Testis (tissue), 3 donors: ENCODE results near the gene FCER1G. TPM values are rescaled to one million over a fixed set of nuclear protein-coding genes. Genes with fewer than 3 reads are reported as not detected.
"Not testable (repeated sequence)": the region's sequence is repeated elsewhere in the genome, so short reads cannot be mapped to it uniquely, and the experiment has no call there.

Experiments
- DNase-seq: peaks from one replicate; pipeline ENCODE4 v3.0.0-alpha.2; 2019
- H3K27ac ChIP-seq, 2 donors: fragments of 200-600 bp; sonication (generic); one replicate each; pipeline ENCODE4 v1.5.1; 2019
- H3K27me3 ChIP-seq: fragments of 200-600 bp; sonication (generic); one replicate; pipeline ENCODE4 v1.5.1; 2019
- H3K36me3 ChIP-seq: fragments of 200-600 bp; sonication (generic); one replicate; pipeline ENCODE4 v1.5.1; 2017; ENCODE audit warnings: low read depth; ENCODE audit errors: missing control alignments
- H3K4me1 ChIP-seq: fragments of 200-600 bp; sonication (generic); one replicate; pipeline ENCODE4 v1.5.1; 2019
- H3K4me3 ChIP-seq, 2 donors: fragments of 200-600 bp; sonication (generic); one replicate each; pipeline ENCODE4 v1.5.1; 2017 to 2019
- H3K9me3 ChIP-seq: fragments of 200-600 bp; sonication (generic); one replicate; pipeline ENCODE4 v1.5.1; 2017
- POLR2A ChIP-seq: fragments of 450-650 bp; IDR thresholded peaks from one replicate; pipeline ENCODE4 v1.6.1; 2017; ENCODE audit warnings: antibody characterized with exemption, mild to moderate bottlenecking, moderate library complexity
- WGBS, 2 donors: methylation state at CpG; one replicate each; pipeline ENCODE4 v1.1.5; 2018; 5-methylcytosine and 5-hydroxymethylcytosine counted together
- intact Hi-C: fragments of 100-400 bp; cut with DNase I; formaldehyde crosslinking; loops from one replicate; pipeline ENCODE4 v1.15.1; 2023; ENCODE audit warnings: low total_unique reads
- polyA plus RNA-seq: library from polyadenylated mRNA; stranded (reverse); fragments of 350-450 nt; fragmentation: Illumina TruSeq; extraction: RNeasy Lipid Tissue Mini Kit (QIAGEN cat#74804); gene quantifications from one replicate; pipeline ENCODE4 v1.2.3, GENCODE V29; 2014; ENCODE audit warnings: low read depth, low replicate concordance; ENCODE audit not compliant: insufficient read depth
- total RNA-seq, 2 donors: library from RNA; depleted of rRNA; stranded (reverse); fragments of >200 nt; gene quantifications; one replicate each; pipeline ENCODE4 v1.2.3, GENCODE V29; 2016
- TF ChIP-seq, protein P1 (sequence below), 3 experiments: fragments of 450-650 bp in 2 of 3; fragments of 200-600 bp in 1 of 3; sonication (generic) in 1 of 3; IDR thresholded peaks; one replicate each; pipeline ENCODE4 v1.5.1; 2016 to 2019; ENCODE audit warnings: antibody characterized with exemption in 3 of 3, mild to moderate bottlenecking in 2 of 3, moderate library complexity in 1 of 3

The FCER1G gene
- total and polyA plus RNA-seq, 3 donors from 2014 or later: 2.1 to 60.9 (median 13.3) TPM

DNA sequence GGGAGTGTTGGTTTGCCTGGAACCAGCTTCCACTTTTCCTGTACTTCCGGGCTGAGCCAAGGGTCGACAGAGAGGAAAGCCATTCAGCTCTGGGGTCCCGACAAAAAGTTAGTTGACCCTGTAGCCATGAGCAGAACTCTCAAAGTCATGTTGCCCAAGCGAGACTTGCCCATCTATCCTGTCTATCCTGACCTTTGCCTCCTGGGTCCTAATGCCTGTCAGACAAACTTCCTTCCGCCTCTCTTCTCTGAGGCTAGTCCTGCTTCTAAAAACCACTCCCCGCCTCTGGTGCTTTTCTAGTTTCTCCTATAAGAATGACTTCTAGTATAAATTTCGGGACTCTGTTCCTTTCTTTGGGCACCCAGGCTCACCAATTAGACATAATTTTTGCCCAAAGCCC is 35.7 kb downstream of the FCER1G start:
- intact Hi-C loops: no loop called here
- Histone ChIP-seq H3K4me1 (no peaks in the 10 kb centered on the region), H3K4me3 (no peak overlapping the region), H3K36me3 (no peaks in the 10 kb centered on the region), H3K27me3 (no peaks in the 10 kb centered on the region), H3K27ac (no peak overlapping the region), H3K9me3 (no peaks in the 10 kb centered on the region)
- no peak for DNase-seq
- WGBS, 2 donors: 74 to 82% methylated on average over 6 to 7 of the region's 7 CpGs
- TF ChIP-seq, protein P1, sequence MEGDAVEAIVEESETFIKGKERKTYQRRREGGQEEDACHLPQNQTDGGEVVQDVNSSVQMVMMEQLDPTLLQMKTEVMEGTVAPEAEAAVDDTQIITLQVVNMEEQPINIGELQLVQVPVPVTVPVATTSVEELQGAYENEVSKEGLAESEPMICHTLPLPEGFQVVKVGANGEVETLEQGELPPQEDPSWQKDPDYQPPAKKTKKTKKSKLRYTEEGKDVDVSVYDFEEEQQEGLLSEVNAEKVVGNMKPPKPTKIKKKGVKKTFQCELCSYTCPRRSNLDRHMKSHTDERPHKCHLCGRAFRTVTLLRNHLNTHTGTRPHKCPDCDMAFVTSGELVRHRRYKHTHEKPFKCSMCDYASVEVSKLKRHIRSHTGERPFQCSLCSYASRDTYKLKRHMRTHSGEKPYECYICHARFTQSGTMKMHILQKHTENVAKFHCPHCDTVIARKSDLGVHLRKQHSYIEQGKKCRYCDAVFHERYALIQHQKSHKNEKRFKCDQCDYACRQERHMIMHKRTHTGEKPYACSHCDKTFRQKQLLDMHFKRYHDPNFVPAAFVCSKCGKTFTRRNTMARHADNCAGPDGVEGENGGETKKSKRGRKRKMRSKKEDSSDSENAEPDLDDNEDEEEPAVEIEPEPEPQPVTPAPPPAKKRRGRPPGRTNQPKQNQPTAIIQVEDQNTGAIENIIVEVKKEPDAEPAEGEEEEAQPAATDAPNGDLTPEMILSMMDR (IDR thresholded peaks at IDR 0.05): no peak
- TF ChIP-seq POLR2A: no peak

DNA sequence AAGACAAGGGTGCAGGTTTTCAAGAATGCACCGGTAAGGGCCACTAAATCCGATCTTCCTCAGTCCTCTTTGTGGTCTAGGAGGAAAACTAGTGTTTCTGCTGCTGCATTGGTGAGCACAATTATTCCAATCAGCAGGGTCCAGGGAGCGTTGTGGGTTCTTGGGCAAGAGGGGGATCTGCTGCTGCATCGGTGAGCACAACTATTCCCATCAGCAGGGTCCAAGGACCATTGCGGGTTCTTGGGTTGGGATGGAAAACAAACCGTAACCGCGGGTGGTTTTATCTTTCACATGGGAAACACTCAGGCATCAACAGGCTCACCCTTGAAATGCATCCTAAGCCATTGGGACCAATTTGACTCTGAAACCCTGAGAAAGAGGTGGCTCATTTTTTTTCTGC is 36.5 kb downstream of the FCER1G start:
- Histone ChIP-seq H3K36me3 (no peaks in the 10 kb centered on the region), H3K4me3 (no peak overlapping the region), H3K9me3 (no peaks in the 10 kb centered on the region), H3K27ac (no peak overlapping the region), H3K4me1 (no peaks in the 10 kb centered on the region), H3K27me3 (no peaks in the 10 kb centered on the region)
- 95 to 97% methylated on average over 8 of the region's 8 CpGs for WGBS, 2 donors
- TF ChIP-seq, protein P1 (IDR thresholded peaks at IDR 0.05): no peak
- TF ChIP-seq POLR2A: no peak
- intact Hi-C loops: no loop called here
- no peak for DNase-seq

DNA sequence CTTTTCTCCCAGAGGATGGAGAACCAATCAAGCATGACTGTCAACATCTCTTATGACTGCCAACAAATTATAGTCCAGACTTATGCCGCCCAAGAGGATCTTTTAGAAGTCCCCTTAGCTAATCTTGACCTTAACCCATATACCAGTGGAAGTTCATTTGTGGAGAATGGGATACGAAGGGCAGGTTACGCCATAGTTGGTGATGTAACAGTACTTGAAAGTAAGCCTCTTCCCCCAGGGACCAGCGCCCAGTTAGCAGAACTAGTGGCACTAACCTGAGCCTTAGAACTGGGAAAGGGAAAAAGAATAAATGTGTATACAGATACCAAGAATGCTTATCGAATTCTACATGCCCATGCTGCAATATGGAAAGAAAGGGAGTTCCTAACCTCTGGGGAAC is 40.2 kb downstream of the FCER1G start:
- H3K36me3 ChIP-seq, H3K9me3 ChIP-seq, DNase-seq, H3K27me3 ChIP-seq, intact Hi-C loops, H3K4me3 ChIP-seq, H3K27ac ChIP-seq: not testable (repeated sequence)
- H3K4me1 ChIP-seq: peaks cover 12% of the 10 kb centered on the region
- 88 to 91% methylated on average over 5 of the region's 5 CpGs for WGBS, 2 donors

DNA sequence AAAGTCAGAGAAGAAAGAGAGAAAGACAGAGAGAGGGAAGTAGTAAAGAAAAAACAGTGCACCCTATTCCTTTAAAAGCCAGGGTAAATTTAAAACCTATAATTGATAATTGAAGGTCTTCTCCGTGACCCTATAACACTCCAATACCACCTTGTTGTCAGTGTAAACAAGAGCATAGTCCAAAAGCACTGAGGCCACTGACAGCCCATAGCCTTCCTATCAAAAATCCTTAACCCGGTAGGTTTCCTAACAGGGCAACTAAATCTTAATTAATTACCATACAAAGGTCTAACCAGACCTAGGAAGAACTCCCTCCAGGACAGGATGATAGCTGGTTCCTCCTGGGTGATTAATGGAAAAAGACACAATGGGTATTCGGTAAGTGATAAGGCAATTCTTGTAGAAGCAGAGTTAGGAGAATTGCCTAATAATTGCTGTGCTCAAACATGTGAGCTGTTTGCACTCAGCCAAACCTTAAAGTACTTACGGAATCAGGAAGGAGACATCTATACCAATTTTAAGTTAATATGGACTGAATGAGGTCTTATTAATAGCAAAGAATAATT is 40.9 kb downstream of the FCER1G start:
- H3K9me3 ChIP-seq, DNase-seq, H3K36me3 ChIP-seq, H3K27me3 ChIP-seq, intact Hi-C loops, H3K27ac ChIP-seq, H3K4me3 ChIP-seq: not testable (repeated sequence)
- H3K4me1 ChIP-seq: peaks cover 13% of the 10 kb centered on the region
- 90 to 98% methylated on average over 4 of the region's 4 CpGs for WGBS, 2 donors

DNA sequence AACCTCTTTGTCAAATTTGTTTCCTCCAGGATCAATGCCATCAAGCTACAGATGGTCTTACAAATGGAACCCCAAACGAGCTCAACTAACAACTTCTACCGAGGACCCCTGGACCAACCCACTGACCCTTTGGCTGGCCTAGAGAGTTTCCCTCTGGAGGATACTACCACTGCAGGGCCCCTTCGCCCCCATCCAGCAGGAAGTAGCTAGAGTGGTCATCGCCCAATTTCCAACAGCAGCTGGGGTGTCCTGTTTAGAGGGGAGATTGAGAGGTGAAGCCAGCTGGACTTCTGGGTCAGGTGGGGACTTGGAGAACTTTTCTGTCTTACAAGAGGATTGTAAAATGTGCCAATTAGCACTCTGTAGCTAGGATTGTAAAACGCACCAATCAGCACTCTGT is 42.0 kb downstream of the FCER1G start:
- H3K4me1 ChIP-seq: peaks cover 13% of the 10 kb centered on the region
- H3K9me3 ChIP-seq, H3K27me3 ChIP-seq, H3K27ac ChIP-seq, H3K36me3 ChIP-seq, DNase-seq, H3K4me3 ChIP-seq, intact Hi-C loops: not testable (repeated sequence)
- 81 to 89% methylated on average over 5 of the region's 5 CpGs for WGBS, 2 donors

DNA sequence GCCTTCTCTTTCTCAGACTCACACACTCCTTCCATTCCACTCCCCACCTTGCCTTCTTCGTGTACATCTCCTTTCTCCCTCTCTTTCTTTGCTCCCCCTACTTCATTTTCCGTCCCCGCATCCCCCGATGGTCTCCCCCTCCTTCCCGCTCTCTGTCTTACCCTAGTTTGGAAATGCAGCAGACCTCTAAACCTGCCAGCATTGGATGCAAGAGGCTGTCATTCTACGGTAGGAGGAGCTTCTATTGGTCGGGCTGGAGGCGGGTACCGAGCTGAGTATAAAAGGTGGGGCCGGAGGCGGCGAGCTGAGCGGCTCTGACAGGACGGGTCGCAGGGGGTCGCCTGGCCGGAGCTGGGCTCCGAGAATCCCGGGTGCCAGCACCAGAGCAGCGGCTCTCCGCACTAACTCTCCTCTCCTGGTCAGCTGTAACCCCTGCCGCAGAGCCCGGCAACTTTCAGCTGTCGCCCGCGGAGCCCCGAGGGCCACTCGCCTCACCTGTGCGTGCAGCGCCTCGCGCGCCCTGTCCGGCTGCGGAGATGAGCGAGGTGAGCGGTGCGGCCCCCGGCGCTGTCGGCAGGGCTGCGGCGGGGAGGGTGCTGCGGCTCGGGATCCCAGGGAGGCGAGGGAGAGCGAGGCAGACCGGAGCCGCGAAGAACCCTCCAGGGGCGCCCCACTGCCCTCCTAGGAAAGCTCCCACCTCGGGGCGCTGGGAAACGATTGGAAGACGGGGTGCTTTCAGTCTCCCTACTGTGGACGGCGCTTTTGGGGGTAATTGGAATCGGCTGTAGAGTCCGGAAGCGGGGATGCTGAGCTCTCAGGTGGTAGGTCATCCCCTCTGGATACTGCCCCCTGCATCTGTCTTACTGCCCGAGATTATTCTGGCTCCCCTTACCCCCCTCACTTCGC is 43.6 kb downstream of the FCER1G start, which contains the start of gene PCP4L1:
Gene PCP4L1 (plus strand): TSS at position 307 of the 906 bp plus-strand sequence. CDS start 230 bp downstream, at position 537.
- 2 to 4% methylated on average over 21 to 53 of the region's 62 CpGs for WGBS, 2 donors
- no peaks in the 10 kb centered on the region for H3K36me3 ChIP-seq
- H3K4me3 ChIP-seq: peak within 1 kb of the TSS; percentile 56 to 70
- DNase-seq: peak; percentile 72
- H3K27me3 ChIP-seq: no peaks in the 10 kb centered on the region
- no peak for TF ChIP-seq POLR2A
- TF ChIP-seq, protein P1 (IDR thresholded peaks at IDR 0.05): no peak
- H3K4me1 ChIP-seq: peaks cover 13% of the 10 kb centered on the region
- H3K27ac ChIP-seq: no peak within 1 kb of the TSS
- intact Hi-C loops: no loop called here
- H3K9me3 ChIP-seq: no peaks in the 10 kb centered on the region
